ENCODE results near the gene CCDC3. TPM values are rescaled to one million over a fixed set of nuclear protein-coding genes. Genes with fewer than 3 reads are reported as not detected.

The CCDC3 gene
- total RNA-seq, 1 experiment from 2014 or later = not detected

DNA sequence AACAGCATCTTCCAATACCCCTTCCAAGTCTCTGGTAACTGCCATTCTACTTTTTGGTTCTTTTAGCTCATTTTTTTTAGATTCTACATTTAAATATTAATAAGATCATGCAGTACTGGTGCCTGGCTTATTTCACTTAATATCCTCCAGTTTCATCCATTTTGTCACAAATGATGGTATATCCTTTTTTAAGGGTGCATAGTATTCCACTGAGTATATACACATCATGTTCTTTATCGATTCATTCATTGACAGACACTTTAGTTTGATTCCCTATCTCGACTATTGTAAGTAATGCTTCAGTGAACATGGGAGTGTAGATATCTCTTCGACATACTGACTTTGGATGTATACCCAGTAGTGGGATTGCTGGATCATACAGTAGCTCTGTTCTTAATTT, 89.7 kb downstream of the CCDC3 start:
- TF ChIP-seq, protein P1, sequence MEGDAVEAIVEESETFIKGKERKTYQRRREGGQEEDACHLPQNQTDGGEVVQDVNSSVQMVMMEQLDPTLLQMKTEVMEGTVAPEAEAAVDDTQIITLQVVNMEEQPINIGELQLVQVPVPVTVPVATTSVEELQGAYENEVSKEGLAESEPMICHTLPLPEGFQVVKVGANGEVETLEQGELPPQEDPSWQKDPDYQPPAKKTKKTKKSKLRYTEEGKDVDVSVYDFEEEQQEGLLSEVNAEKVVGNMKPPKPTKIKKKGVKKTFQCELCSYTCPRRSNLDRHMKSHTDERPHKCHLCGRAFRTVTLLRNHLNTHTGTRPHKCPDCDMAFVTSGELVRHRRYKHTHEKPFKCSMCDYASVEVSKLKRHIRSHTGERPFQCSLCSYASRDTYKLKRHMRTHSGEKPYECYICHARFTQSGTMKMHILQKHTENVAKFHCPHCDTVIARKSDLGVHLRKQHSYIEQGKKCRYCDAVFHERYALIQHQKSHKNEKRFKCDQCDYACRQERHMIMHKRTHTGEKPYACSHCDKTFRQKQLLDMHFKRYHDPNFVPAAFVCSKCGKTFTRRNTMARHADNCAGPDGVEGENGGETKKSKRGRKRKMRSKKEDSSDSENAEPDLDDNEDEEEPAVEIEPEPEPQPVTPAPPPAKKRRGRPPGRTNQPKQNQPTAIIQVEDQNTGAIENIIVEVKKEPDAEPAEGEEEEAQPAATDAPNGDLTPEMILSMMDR (IDR thresholded peaks at IDR 0.05; ENCODE audit: unreplicated experiment) = no peak
- ChIA-PET CTCF (interaction anchor here (0.6 to 1.7 kb wide), 4 partner anchors 9 to 184 kb away, joined by 3 to 10 read pairs (median 3); no protein-coding TSS in a partner anchor), POLR2A (no interaction called here)
- no peaks in the 10 kb centered on the region for H3K27me3 Mint-ChIP-seq (ENCODE audit: insufficient read depth, unreplicated experiment)
- BruUV-seq (replicated peaks) = no TSS peak
- intact Hi-C loops (cut with micrococcal nuclease) = no loop called here
- no peaks in the 10 kb centered on the region for H3K9me3 Mint-ChIP-seq (ENCODE audit: unreplicated experiment)
- DNase-seq (ENCODE audit: unreplicated experiment) = no peak
- no peak overlapping the region for H3K27ac Mint-ChIP-seq (ENCODE audit: low read depth, unreplicated experiment)
- no peak overlapping the region for H3K4me3 Mint-ChIP-seq (ENCODE audit: unreplicated experiment)
- peaks cover 8% of the 10 kb centered on the region for H3K4me1 Mint-ChIP-seq (ENCODE audit: insufficient read depth, unreplicated experiment)
- no peaks in the 10 kb centered on the region for H3K36me3 Mint-ChIP-seq (ENCODE audit: insufficient read depth, unreplicated experiment)

DNA sequence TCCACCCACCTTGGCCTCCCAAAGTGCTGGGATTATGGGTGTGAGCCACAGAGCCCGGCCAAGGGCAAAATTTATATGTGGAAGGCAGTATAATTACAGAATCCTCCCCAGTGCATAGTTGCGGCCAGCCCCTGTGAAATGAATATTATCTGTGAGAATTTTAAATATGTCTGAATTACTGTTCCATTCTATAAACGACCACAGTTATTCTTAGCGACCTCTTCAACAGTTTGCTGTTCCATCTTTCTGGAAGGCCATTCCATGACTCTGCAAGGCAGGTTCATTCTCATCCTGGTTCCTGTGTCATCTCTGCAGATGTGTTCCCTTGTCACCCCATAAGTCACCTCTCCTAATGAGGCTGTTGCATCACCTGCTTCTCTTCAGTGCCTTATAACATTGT, 90.7 kb downstream of the CCDC3 start:
- Mint-ChIP-seq H3K27ac (ENCODE audit: low read depth, unreplicated experiment) (no peak overlapping the region), H3K36me3 (ENCODE audit: insufficient read depth, unreplicated experiment) (no peaks in the 10 kb centered on the region), H3K4me1 (ENCODE audit: insufficient read depth, unreplicated experiment) (peaks cover 8% of the 10 kb centered on the region), H3K9me3 (ENCODE audit: unreplicated experiment) (no peaks in the 10 kb centered on the region), H3K27me3 (ENCODE audit: insufficient read depth, unreplicated experiment) (no peaks in the 10 kb centered on the region), H3K4me3 (ENCODE audit: unreplicated experiment) (no peak overlapping the region)
- POLR2A ChIA-PET = no interaction called here
- no peak for DNase-seq (ENCODE audit: unreplicated experiment)
- TF ChIP-seq, protein P1 (IDR thresholded peaks at IDR 0.05; ENCODE audit: unreplicated experiment) = no peak
- CTCF ChIA-PET = no interaction called here
- intact Hi-C loops (cut with micrococcal nuclease) = no loop called here
- no TSS peak for BruUV-seq (replicated peaks)

DNA sequence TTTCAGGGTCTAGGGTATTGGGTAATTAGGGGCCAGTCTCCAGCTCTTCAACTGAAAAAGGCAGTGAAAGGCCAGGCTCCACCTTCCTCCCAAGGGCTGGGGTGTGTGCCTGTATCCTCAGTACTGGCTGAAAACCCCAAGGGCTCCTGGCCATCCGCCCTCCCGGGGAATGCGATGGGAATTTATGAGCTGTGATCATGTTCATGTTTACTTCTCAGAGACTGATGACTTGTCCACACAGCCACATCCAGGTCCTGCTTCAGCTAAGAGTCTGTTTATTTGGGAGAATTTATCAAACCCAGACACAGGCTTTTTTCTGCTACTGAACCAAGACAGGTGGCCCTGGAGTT, 91.7 kb downstream of the CCDC3 start:
- TF ChIP-seq, protein P1 (IDR thresholded peaks at IDR 0.05; ENCODE audit: unreplicated experiment) = no peak
- intact Hi-C loops (cut with micrococcal nuclease) = no loop called here
- Mint-ChIP-seq H3K36me3 (ENCODE audit: insufficient read depth, unreplicated experiment) (no peaks in the 10 kb centered on the region), H3K27ac (ENCODE audit: low read depth, unreplicated experiment) (no peak overlapping the region), H3K9me3 (ENCODE audit: unreplicated experiment) (no peaks in the 10 kb centered on the region), H3K27me3 (ENCODE audit: insufficient read depth, unreplicated experiment) (no peaks in the 10 kb centered on the region), H3K4me3 (ENCODE audit: unreplicated experiment) (no peak overlapping the region), H3K4me1 (ENCODE audit: insufficient read depth, unreplicated experiment) (peaks cover 6% of the 10 kb centered on the region)
- ChIA-PET CTCF (interaction anchor here (0.6 kb wide), 1 partner anchor 23 kb away, joined by 5 read pairs; no protein-coding TSS in a partner anchor), POLR2A (interaction anchor here (0.6 kb wide), 1 partner anchor 35 kb away, joined by 3 read pairs; no protein-coding TSS in a partner anchor)
- DNase-seq (ENCODE audit: unreplicated experiment) = no peak
- BruUV-seq (replicated peaks) = no TSS peak

DNA sequence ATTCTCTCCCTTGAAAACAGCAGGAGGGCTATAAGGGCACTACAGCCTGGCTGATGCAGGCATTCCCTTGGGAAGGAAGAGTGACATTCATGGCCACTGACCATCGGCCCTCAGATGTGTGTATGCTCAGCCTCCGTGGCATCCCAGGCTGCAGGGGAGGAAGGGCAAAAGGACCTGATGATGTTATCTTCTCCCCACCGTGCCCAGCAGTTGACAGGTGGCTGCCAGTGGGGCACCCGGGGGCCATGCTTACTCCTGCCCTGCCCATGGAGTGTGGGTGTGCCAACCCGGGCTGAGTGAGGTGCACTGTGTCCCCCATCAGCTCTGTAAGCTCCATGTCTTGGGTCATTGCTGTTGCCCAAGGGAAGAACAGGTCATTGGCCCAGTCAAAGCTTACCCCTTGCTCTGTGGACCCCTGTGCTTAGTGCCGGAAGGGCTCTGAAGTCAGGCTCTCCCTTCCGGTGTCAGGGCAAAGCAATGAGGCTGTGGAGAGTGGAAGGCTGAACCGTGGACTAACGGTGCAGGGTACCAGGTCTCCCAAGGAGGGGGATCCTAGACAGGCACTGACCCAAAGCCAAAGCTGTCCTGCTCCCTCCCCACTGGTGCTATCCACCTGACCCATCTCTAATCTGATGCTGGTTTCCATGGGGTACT, 92.2 kb downstream of the CCDC3 start:
- CTCF ChIA-PET = no interaction called here
- POLR2A ChIA-PET = interaction anchor here (0.6 kb wide), 1 partner anchor 34 kb away, joined by 3 read pairs; no protein-coding TSS in a partner anchor
- DNase-seq (ENCODE audit: unreplicated experiment) = no peak
- TF ChIP-seq, protein P1 (IDR thresholded peaks at IDR 0.05; ENCODE audit: unreplicated experiment) = no peak
- Mint-ChIP-seq H3K9me3 (ENCODE audit: unreplicated experiment) (no peaks in the 10 kb centered on the region), H3K4me1 (ENCODE audit: insufficient read depth, unreplicated experiment) (peaks cover under 1% of the 10 kb centered on the region), H3K27me3 (ENCODE audit: insufficient read depth, unreplicated experiment) (no peaks in the 10 kb centered on the region), H3K36me3 (ENCODE audit: insufficient read depth, unreplicated experiment) (no peaks in the 10 kb centered on the region), H3K27ac (ENCODE audit: low read depth, unreplicated experiment) (no peak overlapping the region), H3K4me3 (ENCODE audit: unreplicated experiment) (no peak overlapping the region)
- no TSS peak for BruUV-seq (replicated peaks)
- intact Hi-C loops (cut with micrococcal nuclease) = no loop called here

Data from MCF 10A (cell line).